SU-DHL-6 (cell line): ENCODE data around the gene RAP1GAP.

Experiments
- H2AFZ ChIP-seq: fragments of 200-600 bp; sonication (generic); 2 replicates; pipeline ENCODE4 v1.6.1; 2014; ENCODE audit warnings: low read depth, mild to moderate bottlenecking, moderate library complexity, mixed read lengths, antibody characterized with exemption, low read length; ENCODE audit not compliant: severe bottlenecking
- H3F3A ChIP-seq: fragments of 200-600 bp; shearing (Covaris generic); 2 replicates; pipeline ENCODE4 v1.6.0; 2016; ENCODE audit warnings: antibody characterized with exemption, mild to moderate bottlenecking; ENCODE audit not compliant: insufficient read depth
- H3K27ac ChIP-seq: fragments of 200-600 bp; sonication (generic); 2 replicates; pipeline ENCODE4 v1.5.1; 2016; ENCODE audit warnings: low read depth, mild to moderate bottlenecking, low read length, moderate library complexity, mixed read lengths
- H3K27me3 ChIP-seq: fragments of 200-600 bp; sonication (generic), shearing (Covaris generic); 2 replicates; pipeline ENCODE4 v1.6.0; 2014; ENCODE audit warnings: mild to moderate bottlenecking, low read length
- H3K36me3 ChIP-seq: fragments of 200-600 bp; sonication (generic); 2 replicates; pipeline ENCODE4 v1.6.1; 2014; ENCODE audit warnings: mild to moderate bottlenecking, low read length, mixed read lengths
- H3K4me2 ChIP-seq: fragments of 300-600, 200-600 bp; shearing (Covaris generic), sonication (generic); 2 replicates; pipeline ENCODE4 v1.6.0; 2014; ENCODE audit warnings: low read length, low read depth, mild to moderate bottlenecking; ENCODE audit not compliant: poor library complexity, severe bottlenecking
- H3K4me3 ChIP-seq: fragments of 200-600 bp; sonication (generic); 2 replicates; pipeline ENCODE4 v1.5.1; 2014; ENCODE audit warnings: antibody characterized with exemption, low read length, mild to moderate bottlenecking, mixed read lengths; ENCODE audit not compliant: insufficient read depth, poor library complexity, severe bottlenecking
- H3K79me2 ChIP-seq: fragments of 200-600 bp; sonication (generic); 2 replicates; pipeline ENCODE4 v1.6.1; 2014; ENCODE audit warnings: mild to moderate bottlenecking, low read length, moderate library complexity; ENCODE audit not compliant: insufficient read depth
- H3K9ac ChIP-seq: fragments of 200-600 bp; sonication (generic); 2 replicates; pipeline ENCODE4 v1.7.0; 2014; ENCODE audit warnings: mild to moderate bottlenecking, low read length
- H3K9me2 ChIP-seq: fragments of 200-600 bp; sonication (generic); replicated peaks from 2 replicates; pipeline ENCODE4 v1.6.1; 2014; ENCODE audit warnings: low read length; ENCODE audit not compliant: insufficient read depth
- H3K9me3 ChIP-seq: fragments of 200-600 bp; sonication (generic); 2 replicates; pipeline ENCODE4 v1.6.1; 2014; ENCODE audit warnings: low read length, mixed read lengths; ENCODE audit not compliant: insufficient read depth
- H4K20me1 ChIP-seq: fragments of 200-600 bp; sonication (generic); 2 replicates; pipeline ENCODE4 v1.6.1; 2014; ENCODE audit warnings: low read depth, mild to moderate bottlenecking, antibody characterized with exemption, low read length, moderate library complexity, mixed read lengths
- CTCF ChIP-seq: fragments of 200-600 bp; sonication (generic); IDR thresholded peaks from one replicate; pipeline ENCODE4 v1.5.1; 2017; ENCODE audit warnings: antibody characterized with exemption, mild to moderate bottlenecking, low read length, moderate library complexity; ENCODE audit not compliant: insufficient read depth, poor library complexity, severe bottlenecking
- EZH2phosphoT487 ChIP-seq: fragments of 200-600 bp; sonication (generic), shearing (Covaris generic); conservative IDR thresholded peaks from 2 replicates; pipeline ENCODE4 v1.6.1; 2018; ENCODE audit warnings: mild to moderate bottlenecking, antibody characterized with exemption, low read length, moderate library complexity, mixed read lengths

Gene RAP1GAP

GRCh38 chr1:21553116-21553926 is 115.8 kb downstream of the RAP1GAP start:
- H3K9me2 ChIP-seq = no peaks in the 10 kb centered on the region

DNA sequence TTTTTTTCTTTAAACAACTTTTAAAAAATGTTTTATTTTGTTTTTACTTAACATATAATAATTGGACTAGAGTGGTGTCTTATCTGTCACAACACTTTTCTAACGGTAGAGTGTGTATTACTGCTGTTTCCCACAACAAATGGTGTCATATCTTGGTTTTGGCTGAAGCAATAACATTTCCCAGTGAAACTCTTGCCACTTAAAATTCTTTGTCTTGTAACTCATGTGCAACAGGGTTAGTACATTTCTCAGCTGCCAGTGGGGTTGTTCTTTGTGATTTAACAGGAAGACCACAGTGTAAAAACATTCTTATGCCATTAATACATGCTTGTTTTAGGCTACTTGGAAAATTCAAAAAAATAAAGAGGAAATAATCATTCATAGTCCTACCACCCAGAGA is 116.4 kb downstream of the RAP1GAP start:
- Histone ChIP-seq H3K27ac (no peak overlapping the region), H4K20me1 (no peaks in the 10 kb centered on the region), H2AFZ (no peak overlapping the region), H3K79me2 (no peaks in the 10 kb centered on the region), H3K36me3 (no peaks in the 10 kb centered on the region), H3F3A (no peaks in the 10 kb centered on the region), H3K9ac (no peak overlapping the region), H3K27me3 (no peaks in the 10 kb centered on the region), H3K9me3 (no peaks in the 10 kb centered on the region), H3K4me2 (no peak overlapping the region), H3K4me3 (no peak overlapping the region), H3K9me2 (no peaks in the 10 kb centered on the region)
- TF ChIP-seq EZH2phosphoT487 (no peak), CTCF (no peak)

More at GRCh38 chr1:21553116-21553926, 115.8 kb downstream of the RAP1GAP start:
- no peaks in the 10 kb centered on the region for H3K79me2 ChIP-seq
- no peaks in the 10 kb centered on the region for H3K36me3 ChIP-seq
- no peaks in the 10 kb centered on the region for H3K27me3 ChIP-seq
- no peaks in the 10 kb centered on the region for H4K20me1 ChIP-seq
- no peak overlapping the region for H3K4me2 ChIP-seq
- H2AFZ ChIP-seq = no peak overlapping the region
- H3K9ac ChIP-seq = no peak overlapping the region
- no peak overlapping the region for H3K4me3 ChIP-seq
- TF ChIP-seq EZH2phosphoT487 (no peak), CTCF (no peak)
- H3K9me3 ChIP-seq = no peaks in the 10 kb centered on the region
- H3K27ac ChIP-seq = no peak overlapping the region
- no peaks in the 10 kb centered on the region for H3F3A ChIP-seq

- no peak for TF ChIP-seq CTCF
- TF ChIP-seq EZH2phosphoT487 = no peak
- Histone ChIP-seq H3K36me3 (no peaks in the 10 kb centered on the region), H3K27ac (no peak overlapping the region), H3K9me2 (no peaks in the 10 kb centered on the region), H3K79me2 (no peaks in the 10 kb centered on the region), H3K27me3 (no peaks in the 10 kb centered on the region), H2AFZ (no peak overlapping the region), H3K9me3 (no peaks in the 10 kb centered on the region), H4K20me1 (no peaks in the 10 kb centered on the region), H3K9ac (no peak overlapping the region), H3K4me2 (no peak overlapping the region), H3K4me3 (no peak overlapping the region), H3F3A (no peaks in the 10 kb centered on the region)
Observed at GRCh38 chr1:21550866-21551475, 118.2 kb downstream of the RAP1GAP start.
